GM12873 (cell line): ENCODE data around the gene SLC4A4.

Experiments used
- TF ChIP-seq, protein P1 (sequence below): IDR thresholded peaks from 2 replicates; pipeline ENCODE4 v1.5.1; 2012; ENCODE audit warnings: low read depth, mild to moderate bottlenecking, moderate library complexity, low read length, control low read depth; ENCODE audit not compliant: insufficient read depth; ENCODE audit errors: missing control alignments

SLC4A4 gene

GRCh38 chr4:71607109-71607508 lies 268.3 kb downstream of the SLC4A4 start:
- TF ChIP-seq, protein P1, sequence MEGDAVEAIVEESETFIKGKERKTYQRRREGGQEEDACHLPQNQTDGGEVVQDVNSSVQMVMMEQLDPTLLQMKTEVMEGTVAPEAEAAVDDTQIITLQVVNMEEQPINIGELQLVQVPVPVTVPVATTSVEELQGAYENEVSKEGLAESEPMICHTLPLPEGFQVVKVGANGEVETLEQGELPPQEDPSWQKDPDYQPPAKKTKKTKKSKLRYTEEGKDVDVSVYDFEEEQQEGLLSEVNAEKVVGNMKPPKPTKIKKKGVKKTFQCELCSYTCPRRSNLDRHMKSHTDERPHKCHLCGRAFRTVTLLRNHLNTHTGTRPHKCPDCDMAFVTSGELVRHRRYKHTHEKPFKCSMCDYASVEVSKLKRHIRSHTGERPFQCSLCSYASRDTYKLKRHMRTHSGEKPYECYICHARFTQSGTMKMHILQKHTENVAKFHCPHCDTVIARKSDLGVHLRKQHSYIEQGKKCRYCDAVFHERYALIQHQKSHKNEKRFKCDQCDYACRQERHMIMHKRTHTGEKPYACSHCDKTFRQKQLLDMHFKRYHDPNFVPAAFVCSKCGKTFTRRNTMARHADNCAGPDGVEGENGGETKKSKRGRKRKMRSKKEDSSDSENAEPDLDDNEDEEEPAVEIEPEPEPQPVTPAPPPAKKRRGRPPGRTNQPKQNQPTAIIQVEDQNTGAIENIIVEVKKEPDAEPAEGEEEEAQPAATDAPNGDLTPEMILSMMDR: no peak

DNA sequence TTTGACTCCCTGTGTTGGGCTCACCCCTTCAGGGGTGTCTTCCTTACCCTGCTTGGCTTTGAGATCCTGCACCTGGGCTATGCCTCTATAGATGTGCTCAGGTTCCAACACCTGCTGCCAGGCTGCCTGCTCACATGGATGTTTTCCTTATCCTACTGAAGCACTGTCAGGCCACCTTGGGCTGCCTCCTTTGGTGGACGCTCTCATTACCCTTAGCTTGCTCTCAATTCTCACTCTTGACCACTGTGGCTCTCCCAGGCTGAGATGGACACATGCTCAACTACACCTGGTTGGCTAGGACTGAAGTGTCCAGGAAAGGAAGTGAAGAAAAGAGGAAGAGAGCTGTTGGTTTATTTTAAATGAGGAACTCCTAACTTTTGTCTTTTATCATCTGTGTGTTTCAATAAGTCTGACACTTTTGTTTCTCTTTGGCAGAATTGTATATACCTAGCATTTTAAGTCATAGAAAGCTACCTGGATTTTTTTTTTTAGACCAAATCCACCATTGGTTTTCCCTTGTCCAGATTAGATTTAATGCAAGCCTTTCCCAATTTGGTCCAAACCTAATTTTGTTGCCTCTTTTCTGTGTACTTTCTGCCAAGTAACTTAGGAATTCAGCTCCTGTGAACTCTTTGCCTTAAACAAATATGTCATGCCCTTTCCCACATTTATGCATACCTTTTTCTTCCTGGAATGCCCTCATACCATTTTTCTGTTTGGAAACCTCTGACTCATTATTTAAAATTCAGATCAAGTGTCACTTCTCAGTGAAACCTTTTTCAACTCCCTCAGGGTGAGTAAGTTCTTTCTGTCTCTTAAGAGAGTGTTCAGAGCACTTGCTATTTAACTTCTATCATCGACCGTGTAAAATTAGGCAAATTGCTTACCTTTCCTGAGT lies 269.2 kb downstream of the SLC4A4 start:
- TF ChIP-seq, protein P1: no peak

DNA sequence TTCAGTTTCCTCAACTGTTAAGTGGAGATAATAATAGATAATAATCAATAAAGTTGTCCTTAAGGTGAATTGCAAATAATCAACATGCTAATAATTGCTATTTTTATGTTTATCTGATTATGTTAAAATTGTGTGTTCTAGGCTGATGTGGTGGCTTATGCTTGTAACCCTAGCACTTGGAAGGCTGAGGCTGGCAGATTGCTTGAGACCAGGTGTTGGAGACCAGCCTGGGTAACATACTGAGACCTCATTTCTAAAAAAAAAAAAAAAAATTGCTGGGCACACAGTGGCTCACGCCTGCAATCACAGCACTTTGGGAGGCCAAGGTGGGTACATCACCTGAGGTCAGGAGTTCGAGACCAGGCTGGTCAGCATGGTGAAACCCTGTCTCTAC lies 269.9 kb downstream of the SLC4A4 start:
- TF ChIP-seq, protein P1: no peak

DNA sequence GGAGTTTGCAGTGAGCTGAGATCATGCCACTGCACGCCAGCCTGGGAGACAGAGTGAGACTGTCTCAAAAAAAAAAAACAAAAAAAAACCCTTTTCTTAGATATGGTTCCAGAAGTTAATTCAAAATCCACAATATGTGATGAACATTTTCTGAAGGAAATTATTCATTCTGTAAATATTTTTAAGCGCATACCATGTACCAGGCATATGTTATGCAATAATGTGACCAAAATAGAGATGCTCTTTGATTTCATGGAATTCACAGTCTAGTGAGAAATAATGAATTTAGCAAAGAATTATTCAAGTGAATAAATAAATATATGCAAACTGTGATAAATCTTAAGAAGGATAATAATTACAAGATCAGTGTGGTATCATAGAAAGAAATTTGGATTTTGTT lies 270.3 kb downstream of the SLC4A4 start:
- TF ChIP-seq, protein P1: no peak

- TF ChIP-seq, protein P1: no peak
These were observed 270.8 kb downstream of the SLC4A4 start for GRCh38 chr4:71609651-71610050.

DNA sequence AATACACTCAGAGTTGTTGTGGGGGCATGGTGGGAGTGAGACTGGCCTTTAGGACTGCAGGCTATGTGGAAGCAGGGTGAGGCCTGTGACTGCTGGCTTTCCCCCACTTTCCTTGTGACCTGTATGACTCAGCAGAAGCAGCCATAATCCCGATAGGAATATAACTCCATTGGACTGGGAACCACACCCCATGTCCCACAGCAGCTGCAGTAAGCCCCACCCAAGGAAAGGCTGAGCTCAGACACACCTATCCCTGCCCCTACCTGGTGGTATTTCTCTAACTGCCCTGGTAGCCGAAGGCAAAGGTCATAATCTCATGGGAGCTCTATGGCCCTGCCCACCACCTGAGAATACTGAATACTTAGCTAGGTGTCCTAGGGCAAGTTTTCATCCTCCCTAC lies 275.8 kb downstream of the SLC4A4 start:
- TF ChIP-seq, protein P1: no peak

DNA sequence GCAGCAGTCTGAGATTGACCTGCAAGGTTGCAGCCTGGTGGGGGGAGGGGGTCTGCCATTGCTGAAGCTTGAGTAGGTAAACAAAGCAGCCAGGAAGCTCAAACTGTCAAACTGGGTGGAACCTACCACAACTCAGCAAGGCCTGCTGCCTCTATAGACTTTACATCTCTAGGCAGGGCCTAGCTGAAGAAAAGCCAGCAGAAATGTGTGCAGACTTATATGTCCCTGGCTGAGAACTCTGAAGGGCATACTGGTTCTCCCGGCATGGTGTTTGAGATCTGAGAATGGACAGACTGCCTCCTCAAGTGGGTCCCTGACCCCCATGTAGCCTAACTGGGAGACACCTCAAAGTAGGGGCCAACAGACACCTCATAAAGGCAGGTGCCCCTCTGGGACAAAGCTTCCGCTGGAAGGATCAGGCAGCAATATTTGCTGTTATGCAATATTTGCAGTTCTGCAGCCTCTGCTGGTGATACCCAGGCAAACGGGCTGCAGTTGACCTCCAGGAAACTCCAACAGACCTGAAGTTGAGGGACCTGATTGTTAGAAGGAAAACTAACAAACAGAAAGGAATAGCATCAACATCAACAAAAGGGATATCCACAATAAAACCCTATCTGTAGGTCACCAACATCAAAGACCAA lies 277.5 kb downstream of the SLC4A4 start:
- TF ChIP-seq, protein P1: no peak
